IPS-18c (cell line): ENCODE results near the gene SPRYD3.
"Not testable (repeated sequence)": the region's sequence is repeated elsewhere in the genome, so short reads cannot be mapped to it uniquely, and the experiment has no call there.

Experiments used
- H3K4me3 ChIP-seq: 2 replicates; pipeline ENCODE4 v1.7.0; 2013; ENCODE audit warnings: low read depth, mild to moderate bottlenecking, low read length, moderate library complexity; ENCODE audit not compliant: insufficient read depth
- H3K9me3 ChIP-seq: one replicate; pipeline ENCODE4 v1.6.1; 2013; ENCODE audit warnings: mild to moderate bottlenecking, low read length, moderate library complexity; ENCODE audit not compliant: control insufficient read depth, insufficient read depth

Gene SPRYD3, protein sequence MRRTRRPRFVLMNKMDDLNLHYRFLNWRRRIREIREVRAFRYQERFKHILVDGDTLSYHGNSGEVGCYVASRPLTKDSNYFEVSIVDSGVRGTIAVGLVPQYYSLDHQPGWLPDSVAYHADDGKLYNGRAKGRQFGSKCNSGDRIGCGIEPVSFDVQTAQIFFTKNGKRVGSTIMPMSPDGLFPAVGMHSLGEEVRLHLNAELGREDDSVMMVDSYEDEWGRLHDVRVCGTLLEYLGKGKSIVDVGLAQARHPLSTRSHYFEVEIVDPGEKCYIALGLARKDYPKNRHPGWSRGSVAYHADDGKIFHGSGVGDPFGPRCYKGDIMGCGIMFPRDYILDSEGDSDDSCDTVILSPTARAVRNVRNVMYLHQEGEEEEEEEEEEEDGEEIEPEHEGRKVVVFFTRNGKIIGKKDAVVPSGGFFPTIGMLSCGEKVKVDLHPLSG

DNA sequence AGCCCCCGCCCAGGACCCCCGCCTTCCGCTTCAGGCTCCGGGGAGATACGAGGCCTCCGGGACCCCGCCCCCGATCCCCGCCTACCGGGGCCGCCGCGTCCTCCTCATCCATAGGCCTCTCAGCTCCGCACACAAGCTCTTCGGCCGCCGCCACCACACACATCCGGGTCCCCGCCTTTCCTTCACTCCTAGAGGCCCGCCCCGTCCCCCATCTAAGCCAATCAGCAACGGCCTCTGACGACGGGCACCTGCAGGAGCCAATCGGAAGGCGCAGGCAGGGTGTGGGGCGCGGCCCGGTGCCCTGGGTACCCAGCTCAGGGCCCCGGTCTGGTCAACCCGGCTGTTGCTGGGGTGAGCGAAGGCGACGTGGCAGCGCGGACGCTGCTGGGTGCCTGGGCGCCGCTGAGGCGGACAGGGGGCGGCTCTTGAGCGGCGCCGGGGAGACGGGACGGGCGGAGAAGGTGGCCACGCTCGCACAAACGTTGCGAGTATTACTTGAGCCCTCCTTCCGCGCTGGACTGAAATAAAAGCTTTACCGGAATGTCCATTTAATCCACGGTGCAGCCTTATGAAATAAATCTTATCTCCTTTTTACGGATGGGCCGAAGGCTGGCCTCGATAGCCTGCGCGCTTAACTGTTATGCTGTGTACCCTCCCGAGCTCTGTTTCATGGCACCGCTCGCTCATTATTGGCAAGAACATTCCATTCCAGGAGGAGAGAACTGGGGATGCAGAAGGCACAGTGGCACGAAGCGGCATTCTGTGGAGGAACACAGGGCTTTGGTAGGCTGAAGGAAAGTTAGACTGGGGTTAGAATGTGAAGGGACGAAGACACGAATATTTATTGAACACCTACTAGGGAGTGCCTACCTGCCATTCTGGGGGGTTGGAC is at the start of gene SPRYD3:
Gene SPRYD3 (minus strand): TSS at position 165 of the 892 bp plus-strand sequence. CDS start 57 bp downstream, at position 108.
- peak within 1 kb of the TSS; percentile 54 for H3K4me3 ChIP-seq
- peaks cover 2% of the 10 kb centered on the region for H3K9me3 ChIP-seq

DNA sequence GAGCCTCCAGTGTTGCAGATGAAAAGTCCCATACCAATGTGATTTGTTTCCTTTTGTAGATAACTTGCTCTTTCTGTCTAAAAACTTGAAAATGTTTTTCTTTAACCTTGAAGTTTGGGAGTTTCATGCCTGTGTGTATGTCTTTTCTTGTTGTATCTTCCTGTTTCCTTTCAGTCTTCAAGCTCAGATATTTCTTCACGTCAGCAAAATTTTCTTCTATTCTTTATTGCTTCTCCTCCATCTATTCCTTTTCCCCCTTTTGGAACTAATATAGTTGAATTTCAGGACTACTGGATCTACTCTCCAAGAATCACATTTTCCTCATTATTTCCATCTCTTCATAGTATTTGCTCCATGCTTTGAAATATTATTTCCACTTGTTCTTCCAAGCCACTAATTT is 48.0 kb upstream of the SPRYD3 start:
- Histone ChIP-seq H3K9me3 (no peaks in the 10 kb centered on the region), H3K4me3 (no peak overlapping the region)

DNA sequence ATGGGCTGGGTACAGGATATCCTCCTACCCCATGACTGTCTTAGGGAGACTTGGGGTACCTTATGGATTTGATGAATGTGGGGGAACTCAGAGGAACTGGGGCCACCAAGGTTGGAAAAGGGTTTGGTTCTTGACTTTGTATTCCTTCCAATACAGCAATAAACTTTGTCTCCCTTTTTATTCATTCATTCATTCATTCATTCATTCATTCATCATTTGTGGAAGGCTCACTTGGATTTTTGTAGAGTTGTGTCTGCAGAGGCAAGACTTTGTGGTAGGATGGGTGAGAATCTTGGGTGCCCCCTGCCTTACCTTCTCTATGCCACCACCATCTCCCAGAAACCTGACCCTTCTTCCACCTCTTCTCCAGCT is 45.1 kb upstream of the SPRYD3 start:
- no peak overlapping the region for H3K4me3 ChIP-seq

DNA sequence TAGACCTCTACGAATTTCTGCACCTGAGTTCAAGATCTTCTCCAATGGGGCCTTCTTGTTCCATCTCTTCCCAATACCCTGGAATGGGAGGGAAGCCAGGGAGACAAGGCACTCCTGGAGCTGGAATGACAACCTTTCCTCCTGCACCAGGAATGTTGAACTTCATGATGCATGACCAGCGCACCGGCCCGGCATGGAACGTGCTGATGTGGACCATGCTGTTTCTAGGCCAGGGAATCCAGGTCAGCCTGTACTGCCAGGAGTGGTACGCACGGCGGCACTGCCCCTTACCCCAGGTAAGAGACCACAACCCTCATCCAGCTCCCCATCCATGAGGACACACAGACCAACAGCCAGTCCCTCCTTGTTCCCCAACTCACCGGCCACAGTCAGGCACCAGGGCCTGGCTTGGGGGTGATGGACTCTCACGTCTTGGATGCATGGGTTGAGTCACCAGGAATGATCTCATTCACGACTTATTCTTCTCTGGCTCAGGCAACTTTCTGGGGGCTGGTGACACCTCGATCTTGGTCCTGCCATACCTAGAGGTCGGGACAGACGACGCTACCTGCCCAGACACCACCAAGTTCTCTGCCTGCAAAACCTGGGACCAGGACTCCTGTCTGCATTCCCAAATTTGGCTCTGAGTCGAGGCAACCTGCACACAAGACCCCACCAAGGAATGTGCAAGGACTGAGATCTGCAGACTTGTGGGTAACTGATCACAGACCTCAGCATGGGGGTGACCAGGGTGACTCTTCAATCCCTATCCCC is 44.6 kb upstream of the SPRYD3 start:
- Histone ChIP-seq H3K9me3 (no peaks in the 10 kb centered on the region), H3K4me3 (no peak overlapping the region)

More for the DNA sequence above, 45.1 kb upstream of the SPRYD3 start:
- no peaks in the 10 kb centered on the region for H3K9me3 ChIP-seq

DNA sequence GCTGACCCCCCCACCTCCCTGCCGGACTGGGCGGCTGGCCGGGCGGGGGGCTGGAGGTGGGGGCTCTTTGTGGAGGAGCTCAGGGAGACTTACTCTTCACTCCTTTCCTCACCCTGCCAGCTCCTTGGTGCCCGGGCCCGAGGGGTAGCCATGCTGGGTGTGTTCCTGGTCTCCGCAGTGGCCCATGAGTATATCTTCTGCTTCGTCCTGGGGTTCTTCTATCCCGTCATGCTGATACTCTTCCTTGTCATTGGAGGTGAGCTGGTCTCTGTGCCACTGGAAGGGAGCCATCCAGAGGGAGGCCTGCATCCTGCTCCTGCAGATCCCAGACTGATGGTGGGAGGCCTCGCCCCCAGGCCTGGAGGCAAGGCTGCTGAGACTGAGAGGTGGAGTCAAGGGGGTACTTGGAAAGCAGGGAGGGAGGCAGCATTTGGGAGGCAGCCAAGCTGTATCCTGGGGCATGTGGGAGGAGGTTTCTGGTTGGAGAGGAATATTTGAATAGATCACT is 43.8 kb upstream of the SPRYD3 start:
- no peak overlapping the region for H3K4me3 ChIP-seq
- H3K9me3 ChIP-seq = no peaks in the 10 kb centered on the region

DNA sequence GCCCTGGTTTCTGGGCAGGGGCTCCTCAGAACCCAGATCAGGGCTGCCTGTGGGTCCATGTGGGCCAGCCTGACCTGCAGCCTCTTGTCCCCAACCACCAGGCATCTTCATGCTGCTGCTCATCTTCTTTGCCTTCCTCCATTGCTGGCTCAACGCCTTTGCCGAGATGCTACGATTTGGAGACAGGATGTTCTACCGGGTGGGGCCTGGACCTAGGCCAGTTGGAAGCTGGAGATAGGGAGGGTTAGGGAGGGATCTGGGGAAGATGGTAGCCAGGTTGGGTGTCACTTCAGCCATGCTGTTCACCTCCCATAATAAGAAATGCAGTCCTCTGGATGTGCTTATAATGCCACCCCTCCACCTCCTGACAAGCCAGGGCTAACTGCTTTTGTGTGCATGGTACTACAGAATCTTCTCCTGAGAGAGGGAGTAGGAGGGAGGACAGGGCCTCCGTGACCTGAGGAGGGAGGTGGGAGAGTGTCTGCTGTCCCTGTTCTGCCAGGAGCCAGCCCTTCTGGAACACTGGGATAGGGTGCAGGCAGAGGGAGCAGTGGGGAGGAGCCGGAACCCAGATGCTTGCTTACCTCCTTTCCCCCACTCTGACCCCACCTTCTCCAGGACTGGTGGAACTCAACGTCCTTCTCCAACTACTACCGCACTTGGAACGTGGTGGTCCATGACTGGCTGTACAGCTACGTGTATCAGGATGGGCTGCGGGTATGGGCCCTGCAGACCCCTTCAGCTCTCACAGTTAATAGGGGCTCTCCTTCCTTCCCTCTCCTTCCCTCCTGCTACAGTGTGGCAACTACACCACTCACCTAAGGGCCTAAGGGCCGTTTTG is 41.7 kb upstream of the SPRYD3 start:
- H3K4me3 ChIP-seq = no peak overlapping the region
- H3K9me3 ChIP-seq = no peaks in the 10 kb centered on the region

DNA sequence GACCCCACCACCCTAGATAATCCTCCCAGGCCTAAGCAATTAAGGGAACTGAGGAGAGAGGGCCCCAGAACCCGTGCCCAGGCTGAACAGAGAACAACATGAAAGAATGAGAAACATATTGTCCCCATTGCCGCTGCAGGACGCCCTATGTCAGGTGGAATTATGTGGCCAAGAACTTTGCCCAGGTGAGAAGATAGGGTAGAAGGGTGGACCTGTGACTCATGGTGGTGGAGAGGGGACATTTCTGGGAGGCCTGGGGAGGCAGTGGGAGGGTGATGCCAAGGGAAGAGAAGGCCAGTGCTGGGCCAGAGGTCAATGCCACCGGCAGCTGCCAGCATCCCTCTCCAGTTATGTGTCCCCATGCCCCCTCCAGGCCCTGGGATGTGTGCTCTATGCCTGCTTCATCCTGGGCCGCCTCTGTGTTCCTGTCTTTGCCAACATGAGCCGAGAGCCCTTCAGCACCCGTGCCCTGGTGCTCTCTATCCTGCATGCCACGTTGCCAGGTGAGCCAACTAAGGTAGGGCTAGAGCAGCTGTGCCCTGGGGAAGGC is 39.6 kb upstream of the SPRYD3 start:
- H3K4me3 ChIP-seq = no peak overlapping the region
- H3K9me3 ChIP-seq = no peaks in the 10 kb centered on the region

DNA sequence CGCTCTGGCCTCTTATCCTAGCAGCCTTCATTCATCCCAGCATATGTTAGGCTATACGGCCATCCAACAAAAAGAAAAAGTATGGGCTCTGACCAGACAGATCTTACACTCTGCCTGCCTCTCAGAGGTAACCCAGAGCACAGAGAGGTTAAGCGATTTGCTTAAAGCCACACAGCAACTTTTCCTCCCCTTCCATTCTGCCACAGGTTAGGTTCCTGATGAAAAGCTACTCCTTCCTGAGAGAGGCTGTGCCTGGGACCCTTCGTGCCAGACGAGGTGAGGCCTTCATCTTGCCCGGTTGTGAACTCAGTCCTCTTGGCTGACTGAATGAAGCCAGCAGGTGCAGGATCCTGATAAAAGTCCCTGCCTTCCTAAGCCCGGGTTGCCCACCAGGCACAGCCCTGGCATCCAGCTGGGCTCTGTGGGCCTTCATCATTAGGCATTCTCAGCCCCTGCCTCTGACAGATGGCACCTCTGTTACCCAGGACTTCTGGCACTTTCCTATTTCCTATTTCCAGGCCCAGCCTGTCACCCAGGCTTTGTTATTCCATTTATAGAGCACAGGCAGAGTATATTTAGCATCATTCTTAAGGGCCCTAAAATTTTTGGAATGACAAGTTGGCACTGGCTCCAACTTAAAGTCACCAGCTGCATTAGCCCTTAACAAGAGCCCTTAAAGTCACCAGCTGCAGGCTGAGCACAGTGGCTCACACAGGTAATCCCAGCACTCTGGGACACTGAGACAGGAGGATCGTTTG is 36.9 kb upstream of the SPRYD3 start:
- no peaks in the 10 kb centered on the region for H3K9me3 ChIP-seq
- H3K4me3 ChIP-seq = no peak overlapping the region

DNA sequence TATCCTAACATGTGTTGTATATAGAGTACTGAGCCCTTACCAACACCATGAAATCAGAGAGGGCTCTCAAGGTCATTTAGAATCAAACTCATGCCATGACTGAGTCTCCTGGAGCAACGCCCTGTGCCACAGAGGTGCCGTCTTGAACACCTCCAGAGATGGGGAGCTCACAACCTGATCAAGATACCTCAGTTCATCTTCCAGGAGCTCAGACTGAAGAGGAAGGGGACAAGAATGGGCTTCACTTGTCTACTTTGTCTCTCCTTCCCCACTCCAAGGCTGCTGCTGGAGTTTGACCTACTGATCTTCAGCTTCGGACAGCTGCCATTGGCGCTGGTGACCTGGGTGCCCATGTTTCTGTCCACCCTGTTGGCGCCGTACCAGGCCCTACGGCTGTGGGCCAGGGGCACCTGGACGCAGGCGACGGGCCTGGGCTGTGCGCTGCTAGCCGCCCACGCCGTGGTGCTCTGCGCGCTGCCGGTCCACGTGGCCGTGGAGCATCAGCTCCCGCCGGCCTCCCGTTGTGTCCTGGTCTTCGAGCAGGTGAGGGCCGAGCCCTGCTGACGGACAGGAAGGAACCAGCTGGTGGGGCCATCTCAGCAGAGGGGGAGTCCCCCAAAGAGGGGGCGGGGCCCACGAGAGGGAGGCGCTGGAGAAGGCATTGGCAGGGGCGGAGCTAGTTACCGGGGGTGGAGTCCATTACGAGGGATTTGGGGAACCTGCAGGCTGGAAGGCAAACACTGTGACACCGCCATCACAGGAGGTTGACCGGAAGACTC is 36.1 kb upstream of the SPRYD3 start:
- no peaks in the 10 kb centered on the region for H3K9me3 ChIP-seq
- no peak overlapping the region; the same call in 1 of the 2 replicates for H3K4me3 ChIP-seq

DNA sequence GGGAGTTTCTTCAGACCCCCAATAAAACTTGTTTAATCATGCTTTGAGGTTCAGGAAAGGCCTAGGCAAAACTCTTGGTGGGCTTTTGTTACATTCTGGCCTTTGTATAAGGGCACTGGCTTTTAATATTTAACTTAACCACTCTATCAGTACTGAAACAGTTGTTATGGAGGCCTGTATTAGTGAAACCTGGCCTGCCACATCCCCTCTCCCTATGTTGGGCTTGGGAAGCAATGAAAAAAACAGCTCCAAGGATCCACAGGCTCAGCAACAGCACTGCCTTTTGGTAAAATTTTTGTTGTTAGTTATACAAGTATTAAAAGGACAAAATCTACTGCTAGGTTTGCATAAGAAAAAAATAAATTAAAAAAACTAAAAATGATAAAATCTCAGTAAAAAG is 34.8 kb upstream of the SPRYD3 start:
- Histone ChIP-seq H3K9me3 (no peaks in the 10 kb centered on the region), H3K4me3 (no peak overlapping the region)

DNA sequence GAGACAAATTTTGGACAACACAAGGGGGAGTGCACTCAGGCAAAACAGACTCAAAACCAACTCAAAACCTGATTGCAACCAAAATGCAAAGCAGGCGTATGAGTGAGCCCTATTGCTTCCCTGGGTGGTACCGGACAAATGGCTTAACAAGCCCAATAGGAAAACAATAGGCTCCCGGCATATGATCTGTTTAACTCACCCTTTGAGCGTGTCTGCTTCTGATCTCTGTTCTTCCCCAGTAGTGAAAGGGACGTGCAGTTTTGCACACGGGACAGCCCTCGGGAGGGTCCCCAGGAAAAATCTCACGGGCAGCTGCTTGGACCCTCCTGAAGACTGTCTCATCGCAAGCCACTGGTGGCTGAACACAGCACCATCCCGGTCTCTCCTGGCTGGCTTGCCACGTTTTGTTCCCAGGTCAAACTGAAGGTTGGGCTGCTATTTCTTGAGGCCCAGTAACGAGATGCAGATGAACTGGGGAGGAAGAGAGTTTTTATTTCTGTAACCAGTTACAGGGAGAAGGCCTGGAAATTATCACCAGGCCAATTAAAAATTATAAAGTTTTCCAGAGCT is 34.0 kb upstream of the SPRYD3 start:
- Histone ChIP-seq H3K4me3 (no peak overlapping the region), H3K9me3 (no peaks in the 10 kb centered on the region)

DNA sequence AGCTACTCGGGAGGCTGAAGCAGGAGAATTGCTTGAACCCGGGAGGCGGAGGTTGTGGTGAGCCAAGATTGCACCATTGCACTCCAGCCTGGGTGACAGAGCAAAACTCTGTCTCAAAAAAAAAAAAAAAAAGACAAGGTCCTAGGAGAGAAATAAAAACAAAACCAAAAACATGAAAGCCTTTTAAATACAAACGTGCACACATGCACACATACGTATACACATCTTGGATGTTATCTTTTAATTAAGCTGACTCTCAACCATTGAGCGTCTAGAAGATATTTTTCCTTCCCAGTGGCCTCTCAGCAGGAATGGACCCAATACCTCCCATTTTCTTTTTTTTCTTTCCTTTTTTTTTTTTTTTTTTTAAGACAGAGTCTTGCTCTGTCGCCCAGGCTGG is 33.2 kb upstream of the SPRYD3 start:
- not testable (repeated sequence) for H3K9me3 ChIP-seq, H3K4me3 ChIP-seq

DNA sequence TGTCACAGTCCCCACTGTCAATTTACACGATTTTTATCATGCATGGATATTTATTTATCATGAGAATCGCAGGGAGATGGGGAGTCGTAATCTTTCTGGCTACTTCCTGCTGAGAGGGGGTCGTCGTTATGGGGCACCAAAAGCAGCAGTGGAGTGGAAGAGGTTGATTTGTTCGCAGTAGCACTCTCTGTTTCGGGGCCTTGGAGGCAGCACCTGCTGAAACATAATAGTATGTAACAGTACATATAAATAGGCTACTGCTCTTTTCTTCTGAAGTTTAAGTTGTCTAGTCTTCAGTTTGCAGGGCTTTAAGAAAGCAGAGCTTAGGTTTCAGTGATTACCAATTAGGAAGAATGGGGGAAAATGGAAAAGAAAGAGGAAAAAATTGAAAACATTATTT is 27.9 kb upstream of the SPRYD3 start:
- no peaks in the 10 kb centered on the region for H3K9me3 ChIP-seq

DNA sequence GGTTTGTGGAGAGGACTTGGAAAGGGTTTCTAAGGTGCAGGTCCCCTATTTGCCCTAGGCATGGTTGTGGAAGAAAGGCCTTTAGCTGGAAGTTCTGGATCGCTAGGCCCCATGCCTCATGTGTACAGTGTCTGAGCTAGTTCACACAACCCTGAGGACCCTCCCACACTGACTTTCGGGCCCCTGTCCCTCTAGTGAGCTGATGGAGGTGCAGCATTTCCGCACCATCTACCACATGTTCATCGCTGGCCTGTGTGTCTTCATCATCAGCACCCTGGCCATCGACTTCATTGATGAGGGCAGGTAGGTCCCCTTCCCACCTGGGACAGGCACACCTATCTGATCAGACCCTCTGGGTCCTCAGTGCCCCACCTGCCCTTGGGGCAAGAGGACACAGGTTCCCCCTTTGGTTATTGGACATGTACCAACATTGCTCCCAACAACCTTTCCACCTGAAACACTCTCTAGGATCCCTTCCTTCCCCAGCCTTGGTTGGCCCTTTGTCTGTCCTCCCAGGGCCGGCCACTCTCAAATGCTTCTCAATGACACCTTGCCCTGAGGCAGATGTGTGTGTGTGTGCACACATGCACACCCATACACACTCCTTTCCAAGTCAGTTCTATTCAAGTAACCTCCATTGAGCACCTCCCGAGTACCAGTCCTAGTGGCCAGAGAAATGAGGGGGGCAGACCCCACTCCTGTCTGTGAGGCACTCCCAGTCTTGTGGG is 26.7 kb upstream of the SPRYD3 start:
- Histone ChIP-seq H3K4me3 (no peak overlapping the region), H3K9me3 (no peaks in the 10 kb centered on the region)

More for the DNA sequence above, 27.9 kb upstream of the SPRYD3 start:
- H3K4me3 ChIP-seq = no peak overlapping the region
